GM18502 (cell line): Measurements from ENCODE around the gene ZNRF1.

Experiments used
- ATAC-seq: cut with Tn5 transposase; IDR thresholded peaks from one replicate; pipeline ENCODE4 v1.9.1; 2021; ENCODE audit warnings: mild to moderate bottlenecking; ENCODE audit not compliant: unreplicated experiment, poor library complexity

Gene ZNRF1

GRCh38 chr16:75130150-75130771 is 131.4 kb downstream of the ZNRF1 start:
- ATAC-seq, result no peak

- no peak for ATAC-seq
These were observed 132.3 kb downstream of the ZNRF1 start for GRCh38 chr16:75131081-75131480.

GRCh38 chr16:75138233-75138632 is 139.4 kb downstream of the ZNRF1 start:
- no peak for ATAC-seq

GRCh38 chr16:75138636-75139035 is 139.8 kb downstream of the ZNRF1 start:
- ATAC-seq, result no peak

GRCh38 chr16:75139498-75139897 is 140.7 kb downstream of the ZNRF1 start:
- no peak for ATAC-seq

GRCh38 chr16:75143941-75144340 is 145.1 kb downstream of the ZNRF1 start:
- no peak for ATAC-seq

GRCh38 chr16:75147968-75148310 is 149.1 kb downstream of the ZNRF1 start:
- no peak for ATAC-seq

GRCh38 chr16:75148311-75149195 is 149.7 kb downstream of the ZNRF1 start, which contains the start of gene ZFP1:
Gene ZFP1, plus strand, starts transcription at chr16:75148524. Its CDS starts 4,428 bp downstream, at chr16:75152952.
- peak; percentile 81 for ATAC-seq

GRCh38 chr16:75151798-75152197 is 153.0 kb downstream of the ZNRF1 start:
- no peak for ATAC-seq

GRCh38 chr16:75152635-75153034 is 153.8 kb downstream of the ZNRF1 start:
- no peak for ATAC-seq

GRCh38 chr16:75160386-75160785 is 161.6 kb downstream of the ZNRF1 start:
- ATAC-seq, result no peak
